OCI-LY7 (cell line): ENCODE data around the gene CRABP2. TPM values are rescaled to one million over a fixed set of nuclear protein-coding genes. Genes with fewer than 3 reads are reported as not detected.
A peak's percentile ranks its signal among the peaks of the same experiment; 100 is the strongest.

Experiments
- BruUV-seq: library from RNA; stranded (reverse); fragments of 400-500 nt; replicated peaks from 2 replicates; lab custom pipeline; 2021; lab: Mats Ljungman, UMichigan
- CTCF ChIA-PET: fragments of 300-600 bp; sonication (Branson Sonifier 250); formaldehyde crosslinking; loops from one replicate; lab custom pipeline; 2022; ENCODE audit warnings: antibody characterized with exemption; ENCODE audit not compliant: unreplicated experiment; lab: Charles Lee
- POLR2A ChIA-PET: fragments of 300-600 bp; sonication (Branson Sonifier 250); formaldehyde crosslinking; loops from one replicate; lab custom pipeline; 2022; ENCODE audit warnings: antibody characterized with exemption; lab: Charles Lee
- DNase-seq: peaks from one replicate; pipeline ENCODE4 v3.0.0-alpha.2; 2015; ENCODE audit warnings: low spot score
- H2AFZ ChIP-seq: fragments of 200-600 bp; sonication (generic), shearing (Covaris generic); 2 replicates; pipeline ENCODE4 v1.6.1; 2014; ENCODE audit warnings: mild to moderate bottlenecking, antibody characterized with exemption, low read length, moderate library complexity
- H3K27ac ChIP-seq: fragments of 200-600 bp; sonication (generic); 2 replicates; pipeline ENCODE4 v1.5.1; 2014; ENCODE audit warnings: mixed run types, low read depth, mild to moderate bottlenecking, moderate library complexity, low read length, inconsistent platforms; ENCODE audit not compliant: poor library complexity, severe bottlenecking
- H3K36me3 ChIP-seq: fragments of 200-600 bp; sonication (generic); 2 replicates; pipeline ENCODE4 v1.6.1; 2014; ENCODE audit warnings: mild to moderate bottlenecking, antibody characterized with exemption, low read length, moderate library complexity, mixed read lengths; ENCODE audit not compliant: insufficient read depth
- H3K4me1 ChIP-seq: fragments of 200-600 bp; sonication (generic); 2 replicates; pipeline ENCODE4 v1.5.1; 2014; ENCODE audit warnings: mild to moderate bottlenecking, low read length; ENCODE audit not compliant: insufficient read depth, poor library complexity, severe bottlenecking
- H3K4me2 ChIP-seq: fragments of 200-600 bp; sonication (generic); 2 replicates; pipeline ENCODE4 v1.6.1; 2014; ENCODE audit warnings: mild to moderate bottlenecking, low read length
- H3K4me3 ChIP-seq: fragments of 200-600 bp; sonication (generic); 2 replicates; pipeline ENCODE4 v1.5.1; 2014; ENCODE audit warnings: mild to moderate bottlenecking, low read depth, low read length; ENCODE audit not compliant: poor library complexity, severe bottlenecking
- H3K79me2 ChIP-seq: fragments of 200-600 bp; sonication (generic); 2 replicates; pipeline ENCODE4 v1.6.1; 2016; ENCODE audit warnings: low read depth, mild to moderate bottlenecking, low read length, moderate library complexity, mixed read lengths; ENCODE audit not compliant: insufficient read depth
- H3K9me2 ChIP-seq: fragments of 200-600 bp; sonication (generic); 2 replicates; pipeline ENCODE4 v1.6.1; 2016; ENCODE audit warnings: mild to moderate bottlenecking, low read length, mixed read lengths; ENCODE audit not compliant: insufficient read depth
- H3K9me3 ChIP-seq: fragments of 200-600 bp; sonication (generic); 2 replicates; pipeline ENCODE4 v1.6.1; 2014; ENCODE audit warnings: mild to moderate bottlenecking, mixed run types, low read length, mixed read lengths
- H4K20me1 ChIP-seq: fragments of 200-600 bp; sonication (generic); 2 replicates; pipeline ENCODE4 v1.6.1; 2014; ENCODE audit warnings: mild to moderate bottlenecking, antibody characterized with exemption, low read length, moderate library complexity, mixed read lengths; ENCODE audit not compliant: insufficient read depth
- CTCF ChIP-seq: fragments of 200-600 bp; sonication (generic); conservative IDR thresholded peaks from 2 replicates; pipeline ENCODE4 v1.5.1; 2014; ENCODE audit warnings: mild to moderate bottlenecking, antibody characterized with exemption, low read length, moderate library complexity, mixed read lengths
- EZH2phosphoT487 ChIP-seq: fragments of 200-600 bp; sonication (generic); IDR thresholded peaks from 2 replicates; pipeline ENCODE4 v1.6.1; 2018; ENCODE audit warnings: low read depth, borderline replicate concordance, mild to moderate bottlenecking, mixed run types, antibody characterized with exemption, low read length, moderate library complexity, mixed read lengths
- intact Hi-C: fragments of 100-400 bp; cut with micrococcal nuclease; formaldehyde crosslinking; loops from one replicate; pipeline ENCODE4 v1.10.0; 2022; ENCODE audit not compliant: unreplicated experiment
- total RNA-seq, 2 experiments: library from RNA; depleted of rRNA in 1 of 2; stranded (reverse); fragments of >200 nt in 1 of 2; shearing (Covaris generic) in 1 of 2; gene quantifications; 2 replicates each; pipeline ENCODE4 v1.2.3, GENCODE V29; 2014 to 2022

CRABP2 gene
- total RNA-seq, 2 experiments from 2014 or later: 2.1 to 2.8 TPM

GRCh38 chr1:156752843-156753482 is 47.6 kb upstream of the CRABP2 start:
- Histone ChIP-seq H3K36me3 (peaks cover 33% of the 10 kb centered on the region), H3K4me2 (peak overlapping the region; percentile 73), H3K4me3 (peak overlapping the region; percentile 85), H3K79me2 (peaks cover 49% of the 10 kb centered on the region), H4K20me1 (no peaks in the 10 kb centered on the region), H2AFZ (no peak overlapping the region; the same call in 1 of the 2 replicates), H3K4me1 (peaks cover 31% of the 10 kb centered on the region), H3K9me3 (no peaks in the 10 kb centered on the region), H3K27ac (peak overlapping the region; percentile 81), H3K9me2 (no peaks in the 10 kb centered on the region)
- POLR2A ChIA-PET: interaction anchor here (1.0 to 2.0 kb wide), 6 partner anchors 8 to 27 kb away, joined by 6 to 10 read pairs (median 7); partner anchors contain the start of genes MRPL24 and PRCC
- intact Hi-C loops: loop anchor here (10.0 kb wide), 1 partner anchor 248 kb away; the partner anchor contains the start of gene MEF2D
- no peak for TF ChIP-seq EZH2phosphoT487
- TF ChIP-seq CTCF: no peak
- no TSS peak for BruUV-seq
- DNase-seq: peak; percentile 32
- CTCF ChIA-PET: interaction anchor here (0.6 to 2.0 kb wide), 2 partner anchors 26 to 129 kb away, joined by 3 to 9 read pairs; no protein-coding TSS in a partner anchor

- Histone ChIP-seq H3K36me3 (peaks cover 39% of the 10 kb centered on the region), H4K20me1 (no peaks in the 10 kb centered on the region), H3K9me3 (no peaks in the 10 kb centered on the region), H3K4me3 (peak overlapping the region; percentile 85), H3K79me2 (peaks cover 58% of the 10 kb centered on the region), H3K4me1 (peaks cover 41% of the 10 kb centered on the region), H3K4me2 (peak overlapping the region; percentile 73), H2AFZ (peak overlapping the region; percentile 77; the same call in 1 of the 2 replicates), H3K9me2 (no peaks in the 10 kb centered on the region), H3K27ac (peak overlapping the region; percentile 81)
- peak; percentile 97 for DNase-seq
- POLR2A ChIA-PET: interaction anchor here (0.6 to 2.0 kb wide), 8 partner anchors 9 to 91 kb away, joined by 3 to 10 read pairs (median 7); partner anchors contain the start of genes MRPL24 and PRCC
- intact Hi-C loops: loop anchor here (1.0 to 10.0 kb wide), 4 partner anchors 10 to 247 kb away; partner anchors contain the start of genes ISG20L2, MEF2D, METTL25B and PRCC
- TF ChIP-seq CTCF (no peak), EZH2phosphoT487 (no peak)
- BruUV-seq: no TSS peak
- CTCF ChIA-PET: interaction anchor here (0.6 to 2.0 kb wide), 5 partner anchors 23 to 135 kb away, joined by 3 to 9 read pairs (median 3); partner anchors contain the start of gene ISG20L2
These were observed 46.5 kb upstream of the CRABP2 start for GRCh38 chr1:156751757-156752481.
